IMR-90 (cell line): ENCODE data around the gene SLC23A2. TPM values are rescaled to one million over a fixed set of nuclear protein-coding genes. Genes with fewer than 3 reads are reported as not detected.

ENCODE experiments used
- ATAC-seq: fragments of 200-7000 bp; cut with Tn5 transposase; 2 replicates; pipeline ENCODE4 v1.9.1; 2020; ENCODE audit warnings: low read depth, mild to moderate bottlenecking, moderate library complexity
- BruUV-seq: library from RNA; stranded (reverse); fragments of 400-500 nt; replicated peaks from 2 replicates; lab custom pipeline; 2021; lab: Mats Ljungman, UMichigan
- CTCF ChIA-PET: fragments of 300-600 bp; formaldehyde crosslinking; extraction: SDS; loops from one replicate; lab custom pipeline; 2021; ENCODE audit warnings: antibody characterized with exemption; lab: Yijun Ruan, JAX
- POLR2A ChIA-PET: fragments of 300-600 bp; sonication (Branson Sonifier 250); formaldehyde crosslinking; loops from one replicate; lab custom pipeline; 2022; ENCODE audit warnings: antibody characterized with exemption; ENCODE audit not compliant: unreplicated experiment; lab: Charles Lee
- DNase-seq: peaks from one replicate; pipeline ENCODE4 v3.0.0; 2013
- H2AFZ ChIP-seq: replicated peaks from 2 replicates; pipeline ENCODE3; 2013; ENCODE audit warnings: low read length, mild to moderate bottlenecking; ENCODE audit not compliant: poor library complexity
- H2AK5ac ChIP-seq: 2 replicates; pipeline ENCODE4 v1.6.1; 2013; ENCODE audit warnings: low read depth, low read length, inconsistent platforms
- H2AK9ac ChIP-seq: replicated peaks from 2 replicates; pipeline ENCODE3; 2013; ENCODE audit warnings: mild to moderate bottlenecking, low read depth, low read length, moderate library complexity; ENCODE audit not compliant: poor library complexity
- H2BK120ac ChIP-seq: 2 replicates; pipeline ENCODE4 v1.6.1; 2013; ENCODE audit warnings: low read depth, low read length, inconsistent platforms
- H2BK15ac ChIP-seq: 3 replicates; pipeline ENCODE4 v1.6.1; 2013; ENCODE audit warnings: low read depth, low read length, inconsistent platforms
- H2BK20ac ChIP-seq: 2 replicates; pipeline ENCODE4 v1.6.1; 2013; ENCODE audit warnings: low read depth, mild to moderate bottlenecking, inconsistent platforms, low read length, moderate library complexity
- H2BK5ac ChIP-seq: 2 replicates; pipeline ENCODE4 v1.6.1; 2013; ENCODE audit warnings: mild to moderate bottlenecking, low read depth, low read length, inconsistent platforms; ENCODE audit not compliant: poor library complexity, severe bottlenecking
- H3K14ac ChIP-seq: replicated peaks from 2 replicates; pipeline ENCODE4 v1.6.1; 2013; ENCODE audit warnings: low read depth, low read length, inconsistent platforms
- H3K18ac ChIP-seq: 2 replicates; pipeline ENCODE4 v1.6.1; 2013; ENCODE audit warnings: low read depth, low read length, control low read depth
- H3K23ac ChIP-seq: 2 replicates; pipeline ENCODE4 v1.6.1; 2013; ENCODE audit warnings: low read depth, low read length, inconsistent platforms
- H3K27ac ChIP-seq: 2 replicates; pipeline ENCODE4 v1.5.1; 2013; ENCODE audit warnings: mild to moderate bottlenecking, control low read depth, low read length; ENCODE audit not compliant: insufficient read depth
- H3K27me3 ChIP-seq: 2 replicates; pipeline ENCODE4 v1.6.1; 2013; ENCODE audit warnings: low read length; ENCODE audit not compliant: control insufficient read depth, insufficient read depth
- H3K36me3 ChIP-seq: 2 replicates; pipeline ENCODE4 v1.6.1; 2013; ENCODE audit warnings: low read length, mixed read lengths; ENCODE audit not compliant: control insufficient read depth, insufficient read depth
- H3K4ac ChIP-seq: 2 replicates; pipeline ENCODE4 v1.6.1; 2013; ENCODE audit warnings: low read depth, low read length, inconsistent platforms
- H3K4me1 ChIP-seq: 2 replicates; pipeline ENCODE4 v1.6.1; 2013; ENCODE audit warnings: low read length, mixed read lengths; ENCODE audit not compliant: control insufficient read depth, insufficient read depth
- H3K4me2 ChIP-seq: 2 replicates; pipeline ENCODE4 v1.6.1; 2013; ENCODE audit warnings: low read depth, mild to moderate bottlenecking, control low read depth, low read length, moderate library complexity
- H3K4me3 ChIP-seq: 2 replicates; pipeline ENCODE4 v1.5.1; 2013; ENCODE audit warnings: low read depth, mild to moderate bottlenecking, control low read depth, low read length, moderate library complexity; ENCODE audit not compliant: insufficient read depth
- H3K56ac ChIP-seq: 2 replicates; pipeline ENCODE4 v1.6.1; 2013; ENCODE audit warnings: low read length, inconsistent platforms; ENCODE audit not compliant: insufficient read depth; ENCODE audit errors: extremely low read depth
- H3K79me1 ChIP-seq, 2 experiments: 2 replicates each; pipeline ENCODE4 v1.6.1; 2013; ENCODE audit warnings: low read length in 2 of 2, inconsistent platforms in 1 of 2, low read depth in 1 of 2
- H3K9ac ChIP-seq: 2 replicates; pipeline ENCODE4 v1.6.1; 2013; ENCODE audit warnings: low read depth, low read length, control low read depth
- H3K9me1 ChIP-seq: 2 replicates; pipeline ENCODE4 v1.6.1; 2013; ENCODE audit warnings: low read length, inconsistent platforms; ENCODE audit not compliant: insufficient read depth
- H3K9me3 ChIP-seq: 2 replicates; pipeline ENCODE4 v1.6.1; 2013; ENCODE audit warnings: low read length; ENCODE audit not compliant: control insufficient read depth, insufficient read depth
- H4K20me1 ChIP-seq: 2 replicates; pipeline ENCODE4 v1.6.1; 2013; ENCODE audit warnings: low read length, inconsistent platforms; ENCODE audit not compliant: insufficient read depth
- H4K5ac ChIP-seq: 2 replicates; pipeline ENCODE4 v1.6.1; 2013; ENCODE audit warnings: mild to moderate bottlenecking, low read depth, low read length, control low read depth
- H4K8ac ChIP-seq, 2 experiments: 2 replicates each; pipeline ENCODE4 v1.6.1; 2013; ENCODE audit warnings: low read depth in 2 of 2, low read length in 2 of 2, control low read depth in 1 of 2, inconsistent platforms in 1 of 2
- H4K91ac ChIP-seq: 2 replicates; pipeline ENCODE4 v1.6.1; 2013; ENCODE audit warnings: low read depth, low read length, inconsistent platforms; ENCODE audit not compliant: insufficient read depth
- CEBPB ChIP-seq: IDR thresholded peaks from 2 replicates; pipeline ENCODE4 v1.6.1; 2012; ENCODE audit warnings: low read depth, low read length, improper control_type of control experiment
- CHD1 ChIP-seq: IDR thresholded peaks from 2 replicates; pipeline ENCODE4 v1.6.1; 2012; ENCODE audit warnings: low read depth, low read length, improper control_type of control experiment
- FOS ChIP-seq: fragments of 150-350 bp; IDR thresholded peaks from 2 replicates; pipeline ENCODE4 v1.6.1; 2016; ENCODE audit warnings: low read depth, low read length
- MAFK ChIP-seq: IDR thresholded peaks from 2 replicates; pipeline ENCODE4 v1.6.1; 2012; ENCODE audit warnings: low read depth, low read length, improper control_type of control experiment
- MAZ ChIP-seq: IDR thresholded peaks from 2 replicates; pipeline ENCODE4 v1.6.1; 2012; ENCODE audit warnings: low read depth, mild to moderate bottlenecking, low read length, improper control_type of control experiment, moderate library complexity, borderline replicate concordance
- MXI1 ChIP-seq: IDR thresholded peaks from 2 replicates; pipeline ENCODE4 v1.6.1; 2012; ENCODE audit warnings: low read depth, mild to moderate bottlenecking, low read length, moderate library complexity, borderline replicate concordance
- NFE2L2 ChIP-seq: fragments of 150-350 bp; IDR thresholded peaks from 2 replicates; pipeline ENCODE4 v1.6.1; 2016; ENCODE audit warnings: low read depth, mild to moderate bottlenecking, low read length
- POLR2A ChIP-seq: IDR thresholded peaks from 2 replicates; pipeline ENCODE4 v1.6.1; 2012; ENCODE audit warnings: mild to moderate bottlenecking, low read depth, low read length
- RAD21 ChIP-seq: IDR thresholded peaks from 2 replicates; pipeline ENCODE4 v1.6.1; 2012; ENCODE audit warnings: low read length, improper control_type of control experiment
- RCOR1 ChIP-seq: IDR thresholded peaks from 2 replicates; pipeline ENCODE4 v1.6.1; 2012; ENCODE audit warnings: mild to moderate bottlenecking, low read length, improper control_type of control experiment; ENCODE audit not compliant: insufficient replicate concordance
- RFX5 ChIP-seq: IDR thresholded peaks from 2 replicates; pipeline ENCODE4 v1.8.0; 2012; ENCODE audit warnings: low read depth, mild to moderate bottlenecking, low read length, moderate library complexity
- SMC3 ChIP-seq: fragments of 150-350 bp; IDR thresholded peaks from 2 replicates; pipeline ENCODE4 v1.6.1; 2016; ENCODE audit warnings: low read depth, mild to moderate bottlenecking, antibody characterized with exemption, low read length, moderate library complexity
- USF2 ChIP-seq: fragments of 150-350 bp; IDR thresholded peaks from 2 replicates; pipeline ENCODE4 v1.6.1; 2017; ENCODE audit warnings: mild to moderate bottlenecking, antibody characterized with exemption, low read length, low read depth
- WGBS, 2 experiments: methylation state at CpG; one replicate each; pipeline versions ENCODE4 v1.1.5 to v1.1.7; 2013; ENCODE audit warnings: missing lambda C conversion rate in 2 of 2; ENCODE audit not compliant: insufficient read length in 1 of 2; ENCODE audit errors: extremely low coverage in 2 of 2; 5-methylcytosine and 5-hydroxymethylcytosine counted together
- dilution Hi-C: fragments of 300-500 bp; cut with HindIII; formaldehyde crosslinking; loops from one replicate; pipeline ENCODE4 v1.14.3; 2018; ENCODE audit warnings: low sequenced_read_pairs; ENCODE audit not compliant: unreplicated experiment
- in situ Hi-C: fragments of 300-500 bp; cut with MboI; formaldehyde crosslinking; loops from 3 replicates; pipeline ENCODE4 v1.14.3; 2019; ENCODE audit warnings: low sequenced_read_pairs, inconsistent platforms, mixed read lengths
- intact Hi-C: fragments of 100-400 bp; cut with micrococcal nuclease; formaldehyde crosslinking; loops from 2 replicates; pipeline ENCODE4 v1.10.0; 2022
- polyA plus RNA-seq, 3 experiments: library from polyadenylated mRNA; depleted of rRNA; stranded (reverse); fragments of >200 nt; gene quantifications; 2 replicates each; pipeline ENCODE4 v1.2.3, GENCODE V29; 2012; ENCODE audit warnings: low replicate concordance in 1 of 3
- total RNA-seq: library from RNA; depleted of rRNA; stranded (reverse); fragments of >200 nt; gene quantifications from 2 replicates; pipeline ENCODE4 v1.2.3, GENCODE V29; 2012
- TF ChIP-seq, protein P1 (sequence below): conservative IDR thresholded peaks from 2 replicates; pipeline ENCODE4 v1.5.1; 2012; ENCODE audit warnings: mild to moderate bottlenecking, low read depth, low read length, improper control_type of control experiment
- TF ChIP-seq, protein P2 (sequence below): fragments of 150-350 bp; IDR thresholded peaks from 2 replicates; pipeline ENCODE4 v1.6.1; 2016; ENCODE audit warnings: low read depth, mild to moderate bottlenecking, low read length, moderate library complexity, borderline replicate concordance

The SLC23A2 gene
- total and polyA plus RNA-seq, 2 of the 4 experiments (the other 2 are of a cell fraction) = 10.2 to 14.4 TPM

DNA sequence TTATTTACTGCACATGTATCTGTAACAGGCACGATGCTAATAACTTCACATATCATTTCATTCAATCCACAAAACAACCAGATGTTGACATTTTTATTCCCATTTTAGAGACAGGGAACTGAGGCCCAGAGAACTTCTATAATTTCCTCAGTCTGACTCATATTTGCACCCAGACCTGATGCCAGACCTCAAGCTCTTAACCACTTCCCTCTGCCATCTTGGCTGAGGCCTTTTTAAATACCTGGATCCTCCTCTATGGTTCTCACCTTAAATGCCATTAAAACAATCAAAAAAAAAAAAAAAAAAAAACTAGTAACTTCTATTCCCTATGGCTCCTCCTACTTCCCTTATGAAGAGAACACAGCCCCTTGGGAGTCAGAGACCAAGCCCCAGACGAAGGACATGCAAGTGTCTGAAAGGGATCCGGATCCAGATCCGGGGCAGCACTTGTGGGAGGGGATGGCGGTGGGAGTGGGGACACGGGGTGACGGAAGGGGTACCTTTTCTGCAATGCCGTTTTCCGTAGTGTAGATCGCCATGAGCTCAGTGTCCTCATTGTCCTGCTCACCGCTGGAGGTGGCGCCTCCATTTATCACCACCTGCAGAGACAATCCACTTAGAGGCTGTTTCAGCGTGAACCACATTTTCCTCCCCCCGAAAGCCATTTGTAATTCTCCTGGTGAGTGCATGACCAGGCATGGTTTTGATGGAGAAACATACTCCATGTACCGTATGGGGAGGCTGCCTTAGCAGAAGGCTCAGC is 88.7 kb downstream of the SLC23A2 start:
- Histone ChIP-seq H2BK15ac (no peak overlapping the region), H2AFZ (no peak overlapping the region), H2AK9ac (no peak overlapping the region), H3K4me3 (no peak overlapping the region), H2BK20ac (no peak overlapping the region), H3K79me1 (peaks cover 3 to 4% of the 10 kb centered on the region in 2 experiments; a peak in 2 of 4 replicates), H3K4me1 (peaks cover 7% of the 10 kb centered on the region), H3K4me2 (no peak overlapping the region), H4K20me1 (peaks cover 4% of the 10 kb centered on the region), H3K18ac (no peak overlapping the region), H3K4ac (no peak overlapping the region), H2BK120ac (no peak overlapping the region), H3K56ac (no peak overlapping the region), H3K9me3 (no peaks in the 10 kb centered on the region), H3K9me1 (0 out of 2 replicates have a peak, but pooled peaks cover 3% of the 10 kb centered on the region), H3K27ac (no peak overlapping the region), H4K5ac (no peak overlapping the region), H3K23ac (no peak overlapping the region), H3K36me3 (peaks cover 8% of the 10 kb centered on the region; the same call in 1 of the 2 replicates), H4K91ac (no peak overlapping the region), H4K8ac (no peak overlapping the region), H3K9ac (no peak overlapping the region), H2BK5ac (no peak overlapping the region), H2AK5ac (no peak overlapping the region), H3K27me3 (no peaks in the 10 kb centered on the region), H3K14ac (no peak overlapping the region)
- ChIA-PET POLR2A (no interaction called here), CTCF (no interaction called here)
- in situ Hi-C loops = no loop called here
- DNase-seq (no peak), ATAC-seq (no peak)
- whole genome bisulfite sequencing, 2 experiments = 94% methylated on average over 3 of the region's 15 CpGs; no CpG with 5 or more reads in 1 of the 2 experiments
- intact Hi-C loops = no loop called here
- BruUV-seq = no TSS peak
- dilution Hi-C loops = no loop called here
- TF ChIP-seq, protein P1, sequence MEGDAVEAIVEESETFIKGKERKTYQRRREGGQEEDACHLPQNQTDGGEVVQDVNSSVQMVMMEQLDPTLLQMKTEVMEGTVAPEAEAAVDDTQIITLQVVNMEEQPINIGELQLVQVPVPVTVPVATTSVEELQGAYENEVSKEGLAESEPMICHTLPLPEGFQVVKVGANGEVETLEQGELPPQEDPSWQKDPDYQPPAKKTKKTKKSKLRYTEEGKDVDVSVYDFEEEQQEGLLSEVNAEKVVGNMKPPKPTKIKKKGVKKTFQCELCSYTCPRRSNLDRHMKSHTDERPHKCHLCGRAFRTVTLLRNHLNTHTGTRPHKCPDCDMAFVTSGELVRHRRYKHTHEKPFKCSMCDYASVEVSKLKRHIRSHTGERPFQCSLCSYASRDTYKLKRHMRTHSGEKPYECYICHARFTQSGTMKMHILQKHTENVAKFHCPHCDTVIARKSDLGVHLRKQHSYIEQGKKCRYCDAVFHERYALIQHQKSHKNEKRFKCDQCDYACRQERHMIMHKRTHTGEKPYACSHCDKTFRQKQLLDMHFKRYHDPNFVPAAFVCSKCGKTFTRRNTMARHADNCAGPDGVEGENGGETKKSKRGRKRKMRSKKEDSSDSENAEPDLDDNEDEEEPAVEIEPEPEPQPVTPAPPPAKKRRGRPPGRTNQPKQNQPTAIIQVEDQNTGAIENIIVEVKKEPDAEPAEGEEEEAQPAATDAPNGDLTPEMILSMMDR = no peak
- TF ChIP-seq CEBPB (no peak), RFX5 (no peak), RAD21 (no peak), NFE2L2 (no peak), SMC3 (no peak), MXI1 (no peak), POLR2A (no peak), USF2 (no peak), FOS (no peak), CHD1 (no peak), MAZ (no peak), MAFK (no peak), RCOR1 (no peak)
- TF ChIP-seq, protein P2, sequence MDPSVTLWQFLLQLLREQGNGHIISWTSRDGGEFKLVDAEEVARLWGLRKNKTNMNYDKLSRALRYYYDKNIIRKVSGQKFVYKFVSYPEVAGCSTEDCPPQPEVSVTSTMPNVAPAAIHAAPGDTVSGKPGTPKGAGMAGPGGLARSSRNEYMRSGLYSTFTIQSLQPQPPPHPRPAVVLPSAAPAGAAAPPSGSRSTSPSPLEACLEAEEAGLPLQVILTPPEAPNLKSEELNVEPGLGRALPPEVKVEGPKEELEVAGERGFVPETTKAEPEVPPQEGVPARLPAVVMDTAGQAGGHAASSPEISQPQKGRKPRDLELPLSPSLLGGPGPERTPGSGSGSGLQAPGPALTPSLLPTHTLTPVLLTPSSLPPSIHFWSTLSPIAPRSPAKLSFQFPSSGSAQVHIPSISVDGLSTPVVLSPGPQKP = no peak
